ENCODE data around the gene ARL5C. TPM values are rescaled to one million over a fixed set of nuclear protein-coding genes. Genes with fewer than 3 reads are reported as not detected.

ARL5C gene
- polyA plus RNA-seq, 12 donors, result 0.20 to 0.93 (median 0.43) TPM; not detected in 5

- no peak for DNase-seq
Observed at GRCh38 chr17:39110435-39111136, 55.4 kb downstream of the ARL5C start.

DNA sequence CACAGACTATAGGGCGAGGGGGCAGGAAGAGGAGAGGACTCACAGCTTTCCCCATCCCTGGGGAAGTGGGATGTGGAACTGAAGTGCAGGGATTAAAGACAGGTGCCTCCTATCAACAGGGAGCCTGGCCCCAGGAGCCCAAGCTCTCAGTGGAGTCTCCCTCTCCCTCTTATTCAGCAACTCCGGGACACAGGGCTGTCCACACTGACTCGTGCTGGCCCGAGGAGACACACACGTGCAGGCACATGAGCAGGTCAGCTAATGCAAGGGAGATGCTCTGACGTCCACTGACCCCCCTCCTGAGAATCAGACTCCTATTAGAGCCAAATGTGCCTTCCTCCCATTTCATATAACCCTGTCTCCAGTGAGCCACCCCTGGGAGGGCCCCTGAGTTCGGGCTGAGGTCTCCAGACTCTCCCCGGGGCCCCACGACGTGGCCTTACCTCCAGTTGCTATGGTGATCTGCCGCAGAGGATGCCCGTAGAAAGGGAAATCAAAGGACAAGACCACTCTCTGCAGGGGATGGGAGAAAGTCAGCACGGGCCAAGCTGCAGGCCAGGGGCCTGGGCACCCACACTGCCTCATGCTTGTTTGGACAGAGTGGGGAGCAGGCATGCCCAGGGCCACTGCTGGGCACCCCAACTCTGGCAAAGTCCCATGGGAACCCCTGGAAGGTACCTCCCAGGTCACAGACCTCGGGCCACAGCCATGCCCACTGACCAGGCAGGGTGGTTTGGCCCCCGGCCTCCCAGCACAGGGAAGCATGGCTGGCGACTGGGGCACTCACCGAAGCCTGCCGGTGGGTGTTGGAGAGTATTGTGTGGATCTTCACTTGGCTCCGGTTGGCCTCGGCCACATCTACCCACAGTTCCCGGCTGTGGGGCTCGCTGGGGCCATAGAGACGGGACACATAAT, 57.2 kb downstream of the ARL5C start:
- no peak for DNase-seq

GRCh38 chr17:39107973-39108372, 58.0 kb downstream of the ARL5C start:
- DNase-seq, result no peak

- DNase-seq, result no peak
Observed at GRCh38 chr17:39107155-39107554, 58.8 kb downstream of the ARL5C start.

Other genes with a start within 250 kb of the ARL5C start
- not detected for gene FBXO47, start 198.8 kb downstream of the ARL5C start, polyA plus RNA-seq (ENCODE audit: insufficient read length in 12 of 12)
- gene PLXDC1, start 14.5 kb downstream of the ARL5C start, polyA plus RNA-seq (ENCODE audit: insufficient read length in 12 of 12), result 10 to 100 TPM in 5 of 12 donors, 1 to 10 TPM in 6, not detected in 1; 4.3 to 20.4 (median 9.5) TPM
- gene CACNB1, start 31.5 kb upstream of the ARL5C start, polyA plus RNA-seq (ENCODE audit: insufficient read length in 12 of 12), result 100 to 1,000 TPM in 9 of 12 donors, 10 to 100 TPM in 2, not detected in 1; 97.2 to 262 (median 162) TPM
- gene RPL19, start 34.1 kb upstream of the ARL5C start, polyA plus RNA-seq (ENCODE audit: insufficient read length in 12 of 12), result 1,000 to 10,000 TPM in 11 of 12 donors, not detected in 1; 1,378 to 2,677 (median 2,441) TPM
- gene STAC2, start 59.8 kb upstream of the ARL5C start, polyA plus RNA-seq (ENCODE audit: insufficient read length in 12 of 12), result under 1 TPM in 10 of 12 donors, not detected in 2; 0.14 to 0.59 (median 0.23) TPM
- 10 to 100 TPM in 1 of 12 donors, 1 to 10 TPM in 10, not detected in 1; 6.5 to 11.7 (median 7.9) TPM for gene FBXL20, start 235.5 kb upstream of the ARL5C start, polyA plus RNA-seq (ENCODE audit: insufficient read length in 12 of 12)